ENCODE measurements around the gene COA7. TPM values are rescaled to one million over a fixed set of nuclear protein-coding genes. Genes with fewer than 3 reads are reported as not detected.
A peak's percentile ranks its signal among the peaks of the same experiment; 100 is the strongest.
"Not testable (repeated sequence)": the region's sequence is repeated elsewhere in the genome, so short reads cannot be mapped to it uniquely, and the experiment has no call there.

COA7 gene
- total RNA-seq, 2 donors from 2014 or later = 13.7 to 14.1 TPM

- no peak for DNase-seq (ENCODE audit: low spot score)
- intact Hi-C loops (cut with DNase I) = no loop called here
Observed at GRCh38 chr1:52706941-52707926, 9.1 kb upstream of the COA7 start.

- no peak for DNase-seq (ENCODE audit: low spot score)
- intact Hi-C loops (cut with DNase I) = no loop called here
Observed at GRCh38 chr1:52706136-52706670, 8.1 kb upstream of the COA7 start.

DNA sequence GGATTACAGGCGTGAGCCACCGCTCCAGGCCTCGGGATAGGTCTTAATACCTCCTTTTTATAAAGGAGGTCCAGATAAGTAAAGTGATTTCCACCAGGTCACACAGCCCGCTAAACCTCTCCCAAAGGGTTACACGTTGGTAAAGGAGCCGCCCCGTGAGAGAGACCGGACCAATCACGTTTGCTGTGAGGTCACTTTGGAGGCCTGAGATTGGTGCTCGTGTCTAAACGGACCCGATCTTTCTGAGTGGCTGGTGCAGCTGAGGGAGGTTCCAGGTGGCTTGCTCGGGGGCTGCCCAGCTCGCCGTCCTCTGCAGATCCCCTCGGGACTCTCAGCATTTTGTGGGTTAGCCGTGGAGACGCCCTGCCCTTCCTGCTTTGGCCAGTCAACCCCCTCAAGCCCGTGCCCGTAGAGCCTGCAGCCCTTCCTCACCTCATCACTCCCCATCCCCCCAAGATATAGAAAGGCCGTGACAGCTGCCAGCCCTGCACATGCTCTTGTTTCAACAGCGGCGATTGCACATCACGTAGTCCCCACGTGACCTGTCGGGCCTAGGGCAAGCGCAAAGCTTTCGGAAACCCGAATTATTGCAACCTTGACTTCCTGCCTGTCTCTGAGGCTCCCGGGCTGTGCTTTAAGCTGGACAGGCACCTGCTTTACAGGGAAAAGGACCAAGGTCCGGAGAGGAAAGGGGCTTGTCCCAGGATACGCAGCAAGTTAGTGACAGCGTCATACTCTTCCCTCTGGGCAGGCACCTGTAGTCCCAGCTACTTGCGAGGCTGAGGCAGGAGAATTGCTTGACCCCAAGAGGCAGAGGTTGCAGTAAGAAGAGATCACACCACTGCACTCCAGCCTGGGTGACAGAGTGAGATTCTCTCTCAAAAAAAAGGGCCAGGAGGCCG is 5.0 kb upstream of the COA7 start:
- peak; percentile 95 for DNase-seq (ENCODE audit: low spot score)
- intact Hi-C loops (cut with DNase I) = no loop called here

GRCh38 chr1:52695627-52696026 is 2.5 kb downstream of the COA7 start:
- no peak for DNase-seq (ENCODE audit: low spot score)
- intact Hi-C loops (cut with DNase I) = no loop called here

GRCh38 chr1:52693843-52694242 is 4.3 kb downstream of the COA7 start:
- intact Hi-C loops (cut with DNase I) = no loop called here
- DNase-seq (ENCODE audit: low spot score) = no peak

- intact Hi-C loops (cut with DNase I); DNase-seq (ENCODE audit: low spot score): not testable (repeated sequence)
Observed at GRCh38 chr1:52693351-52693750, 4.8 kb downstream of the COA7 start.

DNA sequence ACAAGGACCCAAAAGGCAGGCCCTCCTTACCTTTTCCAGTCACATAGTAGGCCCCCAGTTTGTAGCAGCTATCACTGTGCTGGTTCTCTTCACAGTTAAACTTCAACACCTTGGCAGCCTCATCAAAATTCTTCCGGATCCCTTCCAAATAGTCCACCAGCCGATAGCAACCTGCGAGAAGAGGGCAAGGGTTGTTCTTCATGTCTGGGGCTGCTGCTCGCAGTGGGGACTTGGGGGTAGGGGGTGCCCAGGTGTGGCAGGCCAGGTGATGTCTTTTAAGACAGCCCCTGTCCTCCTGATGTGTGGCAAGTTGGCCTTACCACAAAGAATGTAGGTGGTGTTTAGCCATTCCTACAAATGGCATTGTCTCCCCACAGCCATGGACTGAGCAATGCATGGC is 5.5 kb downstream of the COA7 start:
- DNase-seq (ENCODE audit: low spot score) = no peak

DNA sequence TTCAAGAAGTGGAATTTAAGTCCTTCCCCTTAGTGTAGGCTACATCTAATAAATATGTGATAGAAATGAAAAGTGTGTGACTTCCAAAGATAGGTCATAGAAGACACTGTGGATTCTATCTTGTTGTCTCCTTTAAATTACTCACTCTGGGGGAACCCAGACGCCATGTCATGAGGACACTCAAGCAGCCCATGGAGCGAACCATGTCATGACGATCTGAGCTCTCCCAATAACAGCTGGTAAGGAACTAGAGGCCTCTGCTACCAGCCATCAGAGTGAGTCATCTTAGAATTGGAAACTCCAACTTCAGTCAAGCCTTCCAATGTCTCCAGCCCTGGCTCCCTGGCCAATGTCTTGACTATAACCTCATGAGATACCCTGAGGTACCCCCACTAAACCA is 6.3 kb downstream of the COA7 start:
- intact Hi-C loops (cut with DNase I) = no loop called here
- no peak for DNase-seq (ENCODE audit: low spot score)

More for the DNA sequence above, 5.5 kb downstream of the COA7 start:
- intact Hi-C loops (cut with DNase I) = no loop called here

- DNase-seq (ENCODE audit: low spot score) = no peak
- intact Hi-C loops (cut with DNase I) = no loop called here
Observed at GRCh38 chr1:52686830-52687229, 11.3 kb downstream of the COA7 start.

GRCh38 chr1:52686261-52686751 is 11.8 kb downstream of the COA7 start:
- intact Hi-C loops (cut with DNase I) = not testable (repeated sequence)
- peak; percentile 88 for DNase-seq (ENCODE audit: low spot score)

DNA sequence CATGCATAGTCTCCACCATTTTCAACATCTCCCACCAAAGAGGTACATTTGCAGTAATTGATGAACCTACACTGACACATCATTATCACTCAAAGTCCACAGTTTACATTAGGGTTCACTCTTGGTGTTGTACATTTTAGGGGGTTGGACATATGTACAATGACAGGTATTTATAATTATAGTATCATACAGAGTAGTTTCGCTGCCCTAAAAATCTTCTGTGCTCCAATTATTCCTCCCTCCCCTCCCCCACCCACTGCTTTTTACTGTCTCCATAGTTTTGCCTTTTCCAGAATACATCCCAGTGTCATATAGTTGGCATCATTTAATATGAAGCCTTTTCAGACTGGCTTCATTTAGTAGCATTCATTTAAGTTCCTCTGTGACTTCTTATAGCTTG is 13.6 kb downstream of the COA7 start:
- intact Hi-C loops (cut with DNase I) = no loop called here
- no peak for DNase-seq (ENCODE audit: low spot score)

DNA sequence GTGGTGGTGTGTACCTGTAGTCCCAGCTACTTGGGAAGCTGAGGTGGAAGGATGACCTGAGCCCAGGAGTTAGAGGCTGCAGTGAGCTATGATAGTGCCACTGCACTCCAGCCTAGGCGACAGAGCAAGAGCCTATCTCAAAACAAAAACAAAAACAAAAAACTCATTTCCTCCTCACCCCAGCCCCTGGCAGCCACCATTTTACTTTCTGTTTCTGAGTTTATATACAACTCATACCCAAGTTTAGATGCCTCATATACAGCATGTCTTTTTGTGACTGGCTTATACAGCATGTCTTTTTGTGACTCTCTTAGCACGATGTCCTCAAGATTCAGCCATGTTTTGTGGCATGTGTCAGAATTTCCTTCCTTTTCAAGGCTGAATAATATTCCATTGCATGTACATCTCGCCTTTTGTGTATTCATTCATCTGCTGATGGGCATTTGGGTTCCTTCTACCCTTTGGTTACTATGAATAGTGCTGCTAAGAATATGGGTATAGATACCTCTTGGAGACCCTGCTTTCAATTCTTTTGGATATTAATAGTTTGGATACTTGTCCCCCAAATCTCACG is 14.7 kb downstream of the COA7 start:
- intact Hi-C loops (cut with DNase I) = no loop called here
- no peak for DNase-seq (ENCODE audit: low spot score)

- DNase-seq (ENCODE audit: low spot score) = no peak
- intact Hi-C loops (cut with DNase I) = no loop called here
Observed at GRCh38 chr1:52681136-52681535, 17.0 kb downstream of the COA7 start.

GRCh38 chr1:52680353-52680752 is 17.8 kb downstream of the COA7 start:
- no peak for DNase-seq (ENCODE audit: low spot score)
- intact Hi-C loops (cut with DNase I) = no loop called here

- intact Hi-C loops (cut with DNase I) = no loop called here
- no peak for DNase-seq (ENCODE audit: low spot score)
Observed at GRCh38 chr1:52679498-52679897, 18.6 kb downstream of the COA7 start.

DNA sequence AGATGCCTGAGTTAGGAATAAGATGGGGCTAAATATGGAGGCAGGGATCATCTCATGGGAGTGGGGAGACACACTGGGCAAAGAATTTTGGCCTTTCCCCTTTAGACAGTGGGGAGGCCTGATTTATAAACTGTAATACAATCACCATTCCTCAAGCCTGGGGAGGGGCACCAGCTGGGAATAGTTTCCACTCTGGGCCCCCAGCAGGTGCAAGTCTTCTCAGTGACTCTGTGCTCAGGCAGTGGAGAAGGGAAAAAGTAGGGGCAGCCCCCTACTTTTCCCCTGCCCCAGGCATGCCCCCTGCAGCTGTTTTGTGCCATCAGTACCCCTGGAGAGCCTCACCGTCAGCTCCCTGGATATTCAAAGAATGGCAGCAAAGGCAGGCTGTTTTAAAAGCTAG is 19.1 kb downstream of the COA7 start:
- DNase-seq (ENCODE audit: low spot score) = no peak
- intact Hi-C loops (cut with DNase I) = no loop called here

DNA sequence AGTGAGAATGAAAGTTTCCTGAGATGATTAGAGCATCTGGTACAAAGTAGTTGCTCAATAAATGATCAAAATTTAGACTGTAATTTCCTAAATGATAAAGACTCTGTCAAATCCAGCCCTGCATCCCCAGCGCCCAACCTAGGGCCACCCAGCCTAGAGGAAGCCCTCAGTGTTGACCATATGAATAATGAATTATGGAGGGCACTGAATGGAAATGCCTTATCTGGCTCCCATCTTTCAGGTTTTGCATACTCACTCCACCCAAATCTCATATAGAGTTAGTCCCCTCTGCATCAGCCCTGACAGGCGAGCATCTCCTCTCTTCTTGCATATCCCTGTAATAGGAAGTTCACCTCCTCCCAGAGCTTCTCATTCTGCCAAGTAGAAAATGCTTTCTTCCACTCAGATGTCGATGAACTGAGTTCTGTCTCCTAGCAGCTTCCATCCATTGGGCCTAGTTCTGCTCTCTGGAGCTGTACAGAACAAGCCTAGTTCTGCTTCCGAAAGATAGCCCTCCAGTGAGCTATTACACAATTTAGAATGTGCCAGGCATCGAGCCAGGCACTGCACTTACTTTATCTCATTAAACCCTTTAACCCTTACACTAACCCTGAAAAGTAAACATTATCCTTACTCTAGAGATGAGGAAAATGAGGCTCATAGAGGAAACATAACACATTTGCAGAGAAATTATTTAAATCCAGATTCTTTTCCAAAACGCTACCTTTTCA is 20.9 kb downstream of the COA7 start:
- intact Hi-C loops (cut with DNase I) = no loop called here
- DNase-seq (ENCODE audit: low spot score) = no peak

GRCh38 chr1:52676249-52676903 is 21.8 kb downstream of the COA7 start:
- DNase-seq (ENCODE audit: low spot score) = peak; percentile 85
- intact Hi-C loops (cut with DNase I) = no loop called here
